Endothelial cell of umbilical vein (primary cell): ENCODE data around the gene PDCD1. TPM values are rescaled to one million over a fixed set of nuclear protein-coding genes. Genes with fewer than 3 reads are reported as not detected.

Experiments used
- BruUV-seq: library from RNA; stranded (reverse); fragments of 400-500 nt; replicated peaks from 2 replicates; lab custom pipeline; 2021; lab: Mats Ljungman, UMichigan
- CTCF ChIA-PET: fragments of 300-600, 350-600 bp; sonication (Branson Sonifier 250); formaldehyde crosslinking; loops from one replicate; lab custom pipeline; 2021; ENCODE audit warnings: antibody characterized with exemption, inconsistent platforms; lab: Charles Lee
- POLR2A ChIA-PET: fragments of 300-600, 350-600 bp; sonication (Branson Sonifier 250); formaldehyde crosslinking; loops from one replicate; lab custom pipeline; 2021; ENCODE audit warnings: antibody characterized with exemption, inconsistent platforms; lab: Charles Lee
- DNase-seq: peaks from one replicate; pipeline ENCODE4 v3.0.0-alpha.2; 2011; ENCODE audit warnings: low read depth, low spot score
- FAIRE-seq: peaks from 2 replicates; lab custom pipeline; 2011; peaks lifted over from hg19 to GRCh38; lab: Jason Lieb, UNC
- H2AFZ ChIP-seq: 2 replicates; pipeline ENCODE4 v1.6.0; 2012; ENCODE audit warnings: low read depth, low read length, control low read depth, inconsistent platforms
- H3K27ac ChIP-seq: 2 replicates; pipeline ENCODE4 v1.5.1; 2011; ENCODE audit warnings: low read depth, mild to moderate bottlenecking, control low read depth, low read length, moderate library complexity; ENCODE audit not compliant: insufficient read depth
- H3K27me3 ChIP-seq, 2 experiments: 2 replicates each; pipeline versions ENCODE4 v1.6.0 to v1.6.1; 2011; ENCODE audit warnings: low read length in 2 of 2, mixed read lengths in 1 of 2; ENCODE audit not compliant: control insufficient read depth in 2 of 2, insufficient read depth in 2 of 2
- H3K36me3 ChIP-seq, 2 experiments: 2 replicates in 1 of 2; 3 replicates in 1 of 2; pipeline ENCODE4 v1.5.1; 2011; ENCODE audit warnings: low read length in 2 of 2, mild to moderate bottlenecking in 1 of 2, moderate library complexity in 1 of 2; ENCODE audit not compliant: control insufficient read depth in 2 of 2, insufficient read depth in 2 of 2; ENCODE audit errors: extremely low read depth in 1 of 2
- H3K4me1 ChIP-seq: 3 replicates; pipeline ENCODE4 v1.5.1; 2011; ENCODE audit warnings: mild to moderate bottlenecking, low read length; ENCODE audit not compliant: control insufficient read depth, insufficient read depth; ENCODE audit errors: extremely low read depth
- H3K4me2 ChIP-seq: 2 replicates; pipeline ENCODE4 v1.6.1; 2011; ENCODE audit warnings: low read length, control low read depth, mixed read lengths; ENCODE audit not compliant: insufficient read depth
- H3K4me3 ChIP-seq, 3 experiments: fragments of 200-600 bp in 1 of 3; sonication (generic), shearing (Covaris generic) in 1 of 3; replicated peaks in 1 of 3; 2 replicates each; pipeline ENCODE4 v1.5.1; 2011 to 2016; ENCODE audit warnings: control low read depth in 3 of 3, low read length in 3 of 3, mild to moderate bottlenecking in 2 of 3, inconsistent platforms in 1 of 3, low read depth in 1 of 3, moderate library complexity in 1 of 3; ENCODE audit not compliant: insufficient read depth in 1 of 3
- H3K79me2 ChIP-seq: 2 replicates; pipeline ENCODE4 v1.6.0; 2012; ENCODE audit warnings: low read length, inconsistent platforms; ENCODE audit not compliant: control insufficient read depth, insufficient read depth
- H3K9ac ChIP-seq: replicated peaks from 2 replicates; pipeline ENCODE3; 2011; ENCODE audit warnings: low read length, control low read depth; ENCODE audit not compliant: insufficient read depth; ENCODE audit errors: extremely low read depth
- H3K9me1 ChIP-seq: replicated peaks from 3 replicates; pipeline ENCODE4 v1.6.0; 2011; ENCODE audit warnings: mild to moderate bottlenecking, low read length; ENCODE audit not compliant: control insufficient read depth, insufficient read depth; ENCODE audit errors: extremely low read depth
- H3K9me3 ChIP-seq: replicated peaks from 2 replicates; pipeline ENCODE4 v1.5.1; 2012; ENCODE audit warnings: low read length, inconsistent platforms; ENCODE audit not compliant: control insufficient read depth, insufficient read depth
- H4K20me1 ChIP-seq: replicated peaks from 2 replicates; pipeline ENCODE3; 2011; ENCODE audit warnings: mild to moderate bottlenecking, low read length; ENCODE audit not compliant: control insufficient read depth, insufficient read depth; ENCODE audit errors: extremely low read depth
- EZH2 ChIP-seq: IDR thresholded peaks from 2 replicates; pipeline ENCODE4 v1.6.1; 2012; ENCODE audit warnings: borderline replicate concordance, low read depth, mild to moderate bottlenecking, moderate library complexity, low read length, inconsistent platforms; ENCODE audit not compliant: severe bottlenecking
- FOS ChIP-seq: IDR thresholded peaks from 2 replicates; pipeline ENCODE4 v1.6.1; 2011; ENCODE audit warnings: mild to moderate bottlenecking, low read length, moderate library complexity, borderline replicate concordance; ENCODE audit not compliant: insufficient read depth
- GATA2 ChIP-seq: IDR thresholded peaks from 2 replicates; pipeline ENCODE4 v1.7.0; 2011; ENCODE audit warnings: low read depth, mild to moderate bottlenecking, moderate library complexity, mixed read lengths, low read length; ENCODE audit not compliant: insufficient read length, insufficient read depth
- JUN ChIP-seq: IDR thresholded peaks from 2 replicates; pipeline ENCODE4 v1.6.1; 2011; ENCODE audit warnings: borderline replicate concordance, low read depth; ENCODE audit not compliant: insufficient read length, insufficient read depth
- MYC ChIP-seq: IDR thresholded peaks from one replicate; pipeline ENCODE4 v1.6.1; 2011; ENCODE audit warnings: mild to moderate bottlenecking, low read depth, low read length
- POLR2A ChIP-seq: IDR thresholded peaks from 2 replicates; pipeline ENCODE4 v1.6.1; 2012; ENCODE audit warnings: low read depth, mild to moderate bottlenecking, control low read depth, low read length
- POLR2AphosphoS5 ChIP-seq: IDR thresholded peaks from 2 replicates; pipeline ENCODE4 v1.6.1; 2012; ENCODE audit warnings: low read depth, mild to moderate bottlenecking, control low read depth, low read length, moderate library complexity; ENCODE audit not compliant: insufficient read depth
- dilution Hi-C: fragments of 300-500 bp; cut with MboI; formaldehyde crosslinking; loops from one replicate; pipeline ENCODE4 v1.15.0; 2019; ENCODE audit warnings: low sequenced_read_pairs; ENCODE audit not compliant: extremely low pct_ligation_motif_present
- intact Hi-C: fragments of 100-400 bp; cut with micrococcal nuclease; formaldehyde crosslinking; loops from one replicate; pipeline ENCODE4 v1.10.0; 2022
- polyA plus RNA-seq, 4 experiments: library from polyadenylated mRNA; depleted of rRNA in 3 of 4; stranded (reverse) in 3 of 4; unstranded in 1 of 4; fragments of >200 nt; gene quantifications; 2 replicates each; pipeline versions ENCODE4 v1.2.1 to v1.2.3, GENCODE V29; 2011 to 2012; ENCODE audit warnings: missing spikeins in 1 of 4
- total RNA-seq: library from RNA; stranded (reverse); gene quantifications from 2 replicates; pipeline ENCODE4 v1.2.3, GENCODE V29; 2021
- TF ChIP-seq, protein P1 (sequence below), 2 donors: IDR thresholded peaks; 1 replicate in 1 of 2; 2 replicates in 1 of 2; pipeline ENCODE4 v1.5.1; 2011; ENCODE audit warnings: low read length in 2 of 2, mild to moderate bottlenecking in 2 of 2, moderate library complexity in 2 of 2, control low read depth in 1 of 2, inconsistent platforms in 1 of 2, low read depth in 1 of 2; ENCODE audit not compliant: insufficient read depth in 1 of 2; ENCODE audit errors: extremely low read depth in 1 of 2
- TF ChIP-seq, protein P2 (sequence below): IDR thresholded peaks from 2 replicates; pipeline ENCODE4 v1.6.1; 2011; ENCODE audit not compliant: insufficient read depth, insufficient read length

Gene PDCD1
- total and polyA plus RNA-seq, 2 donors (not counting 3 experiments of a cell fraction or from before 2014, with no cell fraction given), result not detected

DNA sequence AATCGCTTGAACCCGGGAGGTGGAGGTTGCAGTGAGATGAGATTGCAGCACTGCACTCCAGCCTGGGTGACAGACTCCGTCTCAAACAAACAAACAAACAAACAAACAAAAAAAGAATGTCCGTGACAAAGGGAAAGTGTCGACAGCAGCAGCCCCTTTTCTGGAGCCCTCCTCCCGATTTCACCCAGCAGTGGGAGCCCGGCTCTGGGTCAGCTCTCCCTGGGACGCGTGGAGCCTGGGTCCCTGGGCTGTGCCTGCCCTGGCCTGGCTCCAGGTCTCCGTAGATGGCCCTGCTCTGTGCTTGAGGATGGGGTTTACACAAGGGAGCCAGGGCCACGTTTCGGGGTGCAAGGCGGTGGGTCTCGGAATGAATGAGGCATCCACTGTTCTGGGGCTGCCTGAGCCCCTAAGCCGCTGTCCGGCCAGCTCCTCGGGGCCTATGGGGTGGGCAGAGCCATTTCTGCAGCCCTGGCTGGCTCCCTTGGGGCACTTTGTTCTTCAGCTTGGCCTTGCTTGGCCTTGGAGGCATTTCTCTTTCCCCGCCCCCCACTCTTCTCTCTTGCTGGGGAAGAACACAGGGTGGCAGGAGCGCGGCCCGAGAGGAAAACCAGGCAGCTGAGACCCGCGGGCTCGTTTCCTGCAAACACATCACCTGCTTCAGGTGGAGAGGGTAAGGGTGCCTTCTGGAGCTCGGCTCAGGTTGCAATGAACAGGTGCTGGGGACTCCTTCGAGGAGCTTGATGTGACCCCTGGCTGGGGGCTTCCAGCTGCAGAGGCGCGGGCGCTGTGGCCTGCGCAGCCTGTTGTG, 40.0 kb upstream of the PDCD1 start:
- CTCF ChIA-PET, result interaction anchor here (1.1 kb wide), 1 partner anchor 101 kb away, joined by 3 read pairs; no protein-coding TSS in a partner anchor
- TF ChIP-seq EZH2, result no peak
- no peak for TF ChIP-seq GATA2
- TF ChIP-seq FOS, result no peak
- TF ChIP-seq MYC, result no peak
- TF ChIP-seq JUN, result no peak
- TF ChIP-seq, protein P1, sequence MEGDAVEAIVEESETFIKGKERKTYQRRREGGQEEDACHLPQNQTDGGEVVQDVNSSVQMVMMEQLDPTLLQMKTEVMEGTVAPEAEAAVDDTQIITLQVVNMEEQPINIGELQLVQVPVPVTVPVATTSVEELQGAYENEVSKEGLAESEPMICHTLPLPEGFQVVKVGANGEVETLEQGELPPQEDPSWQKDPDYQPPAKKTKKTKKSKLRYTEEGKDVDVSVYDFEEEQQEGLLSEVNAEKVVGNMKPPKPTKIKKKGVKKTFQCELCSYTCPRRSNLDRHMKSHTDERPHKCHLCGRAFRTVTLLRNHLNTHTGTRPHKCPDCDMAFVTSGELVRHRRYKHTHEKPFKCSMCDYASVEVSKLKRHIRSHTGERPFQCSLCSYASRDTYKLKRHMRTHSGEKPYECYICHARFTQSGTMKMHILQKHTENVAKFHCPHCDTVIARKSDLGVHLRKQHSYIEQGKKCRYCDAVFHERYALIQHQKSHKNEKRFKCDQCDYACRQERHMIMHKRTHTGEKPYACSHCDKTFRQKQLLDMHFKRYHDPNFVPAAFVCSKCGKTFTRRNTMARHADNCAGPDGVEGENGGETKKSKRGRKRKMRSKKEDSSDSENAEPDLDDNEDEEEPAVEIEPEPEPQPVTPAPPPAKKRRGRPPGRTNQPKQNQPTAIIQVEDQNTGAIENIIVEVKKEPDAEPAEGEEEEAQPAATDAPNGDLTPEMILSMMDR (IDR thresholded peaks at IDR 0.05; ENCODE audit: extremely low read depth in 1 of 2, insufficient read depth in 1 of 2, low read depth in 1 of 2, low read length in 2 of 2), result no peak
- TF ChIP-seq POLR2A, result no peak
- TF ChIP-seq, protein P2, sequence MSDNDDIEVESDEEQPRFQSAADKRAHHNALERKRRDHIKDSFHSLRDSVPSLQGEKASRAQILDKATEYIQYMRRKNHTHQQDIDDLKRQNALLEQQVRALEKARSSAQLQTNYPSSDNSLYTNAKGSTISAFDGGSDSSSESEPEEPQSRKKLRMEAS, result no peak
- TF ChIP-seq POLR2AphosphoS5, result no peak
- intact Hi-C loops (no loop called here), dilution Hi-C loops (no loop called here)
- BruUV-seq, result no TSS peak
- H3K4me2 ChIP-seq, result no peak overlapping the region
- H3K4me1 ChIP-seq, result peaks cover 2% of the 10 kb centered on the region
- H3K27me3 ChIP-seq, result peaks cover 2% of the 10 kb centered on the region in 2 experiments
- H3K9ac ChIP-seq, result no peak overlapping the region
- no peaks in the 10 kb centered on the region for H3K9me1 ChIP-seq
- H3K79me2 ChIP-seq, result no peaks in the 10 kb centered on the region
- DNase-seq, result no peak
- H3K27ac ChIP-seq, result no peak overlapping the region
- FAIRE-seq, result no peak
- no peaks in the 10 kb centered on the region for H3K36me3 ChIP-seq
- no peak overlapping the region for H3K4me3 ChIP-seq
- no peaks in the 10 kb centered on the region for H3K9me3 ChIP-seq
- H2AFZ ChIP-seq, result no peak overlapping the region
- POLR2A ChIA-PET, result no interaction called here
- H4K20me1 ChIP-seq, result no peaks in the 10 kb centered on the region
